Uterus (tissue), 4 donors: ENCODE measurements around the gene MS4A2. TPM values are rescaled to one million over a fixed set of nuclear protein-coding genes. Genes with fewer than 3 reads are reported as not detected.
"Not testable (repeated sequence)": the region's sequence is repeated elsewhere in the genome, so short reads cannot be mapped to it uniquely, and the experiment has no call there.

Experiments used
- DNase-seq, 2 donors: peaks; one replicate each; pipeline ENCODE4 v3.0.0-alpha.2; 2019 to 2020
- H3K27ac ChIP-seq, 2 donors: fragments of 200-600 bp; sonication (generic); 1 replicate in 1 of 2; 2 replicates in 1 of 2; pipeline ENCODE4 v1.5.1; 2016 to 2018
- H3K27me3 ChIP-seq, 2 donors: fragments of 200-600 bp; sonication (generic); one replicate each; pipeline ENCODE4 v1.5.1; 2018 to 2019; ENCODE audit warnings: control low read depth in 1 of 2
- H3K36me3 ChIP-seq, 2 donors: fragments of 200-600 bp; sonication (generic); one replicate each; pipeline ENCODE4 v1.5.1; 2019; ENCODE audit warnings: control low read depth in 1 of 2
- H3K4me1 ChIP-seq, 2 donors: fragments of 200-600 bp; sonication (generic); one replicate each; pipeline ENCODE4 v1.5.1; 2018 to 2019; ENCODE audit warnings: control low read depth in 1 of 2
- H3K4me3 ChIP-seq, 2 donors: fragments of 200-600 bp; sonication (generic); 1 replicate in 1 of 2; 2 replicates in 1 of 2; pipeline ENCODE4 v1.5.1; 2018 to 2019; ENCODE audit warnings: mild to moderate bottlenecking in 1 of 2
- H3K9me3 ChIP-seq, 2 donors: fragments of 200-600 bp; sonication (generic); one replicate each; pipeline ENCODE4 v1.5.1; 2019; ENCODE audit warnings: control low read depth in 1 of 2
- POLR2A ChIP-seq, 2 donors: fragments of 450-650 bp; IDR thresholded peaks; one replicate each; pipeline ENCODE4 v1.6.1; 2016; ENCODE audit warnings: antibody characterized with exemption in 2 of 2, mild to moderate bottlenecking in 1 of 2, moderate library complexity in 1 of 2
- intact Hi-C: fragments of 100-400 bp; cut with DNase I; formaldehyde crosslinking; loops from one replicate; pipeline ENCODE4 v1.15.1; 2023; ENCODE audit warnings: low total_unique reads
- total RNA-seq, 4 donors: library from RNA; depleted of rRNA in 3 of 4; stranded (reverse); fragments of >200 nt in 3 of 4; gene quantifications; one replicate each; pipeline versions ENCODE4 v1.1.0 to v1.2.4, GENCODE V29; 2014 to 2023
- TF ChIP-seq, protein P1 (sequence below), 4 experiments: fragments of 200-600 bp in 2 of 4; fragments of 450-650 bp in 2 of 4; sonication (generic) in 2 of 4; IDR thresholded peaks; one replicate each; pipeline ENCODE4 v1.5.1; 2016 to 2019; ENCODE audit warnings: antibody characterized with exemption in 4 of 4, mild to moderate bottlenecking in 2 of 4, moderate library complexity in 1 of 4
- donor health status: DM: yes; HTN: yes; CAD: no.

MS4A2 gene
- total RNA-seq, 4 donors from 2014 or later, result 0.62 to 3.2 (median 0.88) TPM

DNA sequence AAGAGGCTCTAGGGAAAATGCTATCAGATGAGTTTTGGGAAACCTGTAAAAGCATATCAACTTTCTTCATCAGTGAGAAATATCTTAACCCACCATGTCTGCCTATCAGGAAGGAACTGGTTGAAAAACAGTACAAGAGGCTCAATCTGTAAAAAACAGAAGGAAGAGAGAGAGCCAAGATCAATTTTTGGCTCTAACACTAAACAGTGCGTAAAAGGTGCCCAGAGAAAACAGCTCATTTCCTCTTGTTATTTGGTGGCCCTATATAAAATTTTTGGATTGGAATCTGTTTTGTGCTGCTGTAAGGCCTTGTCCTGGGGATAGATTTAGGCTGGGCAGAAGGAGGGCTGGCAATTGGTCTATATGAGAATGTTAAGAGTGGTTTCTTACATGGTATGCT lies 12.1 kb downstream of the MS4A2 start:
- intact Hi-C loops, result no loop called here
- Histone ChIP-seq H3K27ac (no peak overlapping the region), H3K36me3 (no peaks in the 10 kb centered on the region), H3K9me3 (no peaks in the 10 kb centered on the region), H3K4me3 (no peak overlapping the region), H3K27me3 (no peaks in the 10 kb centered on the region), H3K4me1 (no peaks in the 10 kb centered on the region)
- no peak for DNase-seq
- TF ChIP-seq POLR2A (IDR thresholded peaks at IDR 0.05), result no peak
- TF ChIP-seq, protein P1, sequence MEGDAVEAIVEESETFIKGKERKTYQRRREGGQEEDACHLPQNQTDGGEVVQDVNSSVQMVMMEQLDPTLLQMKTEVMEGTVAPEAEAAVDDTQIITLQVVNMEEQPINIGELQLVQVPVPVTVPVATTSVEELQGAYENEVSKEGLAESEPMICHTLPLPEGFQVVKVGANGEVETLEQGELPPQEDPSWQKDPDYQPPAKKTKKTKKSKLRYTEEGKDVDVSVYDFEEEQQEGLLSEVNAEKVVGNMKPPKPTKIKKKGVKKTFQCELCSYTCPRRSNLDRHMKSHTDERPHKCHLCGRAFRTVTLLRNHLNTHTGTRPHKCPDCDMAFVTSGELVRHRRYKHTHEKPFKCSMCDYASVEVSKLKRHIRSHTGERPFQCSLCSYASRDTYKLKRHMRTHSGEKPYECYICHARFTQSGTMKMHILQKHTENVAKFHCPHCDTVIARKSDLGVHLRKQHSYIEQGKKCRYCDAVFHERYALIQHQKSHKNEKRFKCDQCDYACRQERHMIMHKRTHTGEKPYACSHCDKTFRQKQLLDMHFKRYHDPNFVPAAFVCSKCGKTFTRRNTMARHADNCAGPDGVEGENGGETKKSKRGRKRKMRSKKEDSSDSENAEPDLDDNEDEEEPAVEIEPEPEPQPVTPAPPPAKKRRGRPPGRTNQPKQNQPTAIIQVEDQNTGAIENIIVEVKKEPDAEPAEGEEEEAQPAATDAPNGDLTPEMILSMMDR (IDR thresholded peaks at IDR 0.05), result no peak

DNA sequence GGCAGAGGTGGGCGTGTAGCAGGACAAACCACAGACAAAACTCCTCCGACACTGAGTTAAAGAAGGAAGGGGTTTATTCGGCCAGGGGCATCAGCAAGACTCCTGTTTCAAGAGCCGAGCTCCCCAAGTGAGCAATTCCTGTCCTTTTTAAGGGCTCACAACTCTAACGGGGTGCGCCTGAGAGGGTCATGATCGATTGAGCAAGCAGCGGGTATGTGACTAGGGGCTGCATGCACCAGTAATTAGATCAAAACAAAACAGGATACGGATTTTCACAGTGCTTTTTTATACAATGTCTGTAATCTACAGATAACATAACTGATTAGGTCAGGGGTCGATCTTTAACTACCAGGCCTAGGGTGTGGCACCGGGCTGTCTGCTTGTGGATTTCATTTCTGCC lies 12.9 kb downstream of the MS4A2 start:
- H3K27ac ChIP-seq, DNase-seq, H3K9me3 ChIP-seq, H3K4me1 ChIP-seq, H3K4me3 ChIP-seq, intact Hi-C loops, H3K27me3 ChIP-seq, H3K36me3 ChIP-seq: not testable (repeated sequence)

DNA sequence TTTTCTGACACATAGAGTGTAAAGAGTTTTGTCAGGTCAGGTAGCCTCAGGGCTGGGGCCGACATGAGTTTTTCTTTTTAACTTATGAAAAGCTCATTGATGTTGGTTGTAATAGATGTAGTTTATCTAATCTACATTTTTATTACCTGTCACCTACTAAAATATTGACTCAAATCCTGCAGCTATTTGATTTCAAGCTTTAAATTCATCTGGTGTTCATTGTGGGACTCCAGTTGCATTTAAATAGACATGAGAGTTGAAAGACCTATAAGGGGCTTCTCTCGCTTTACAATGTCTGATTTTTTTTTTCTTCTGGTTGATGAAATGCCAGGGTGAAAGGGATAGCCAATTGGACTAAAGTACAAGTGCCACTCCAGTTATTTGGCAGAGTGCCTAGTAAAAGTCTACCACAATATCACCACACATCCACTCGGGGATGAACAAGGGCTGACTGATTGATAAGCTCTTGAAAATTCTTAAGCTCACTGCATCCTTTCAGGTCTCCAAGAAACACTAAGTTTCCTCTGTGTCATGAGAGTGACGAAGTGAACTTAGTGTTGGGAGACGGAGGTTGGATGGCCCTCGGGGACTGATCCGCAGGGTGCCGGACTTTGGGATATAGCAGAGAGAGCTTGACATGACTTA lies 16.1 kb downstream of the MS4A2 start:
- H3K27me3 ChIP-seq, result not testable (repeated sequence)

DNA sequence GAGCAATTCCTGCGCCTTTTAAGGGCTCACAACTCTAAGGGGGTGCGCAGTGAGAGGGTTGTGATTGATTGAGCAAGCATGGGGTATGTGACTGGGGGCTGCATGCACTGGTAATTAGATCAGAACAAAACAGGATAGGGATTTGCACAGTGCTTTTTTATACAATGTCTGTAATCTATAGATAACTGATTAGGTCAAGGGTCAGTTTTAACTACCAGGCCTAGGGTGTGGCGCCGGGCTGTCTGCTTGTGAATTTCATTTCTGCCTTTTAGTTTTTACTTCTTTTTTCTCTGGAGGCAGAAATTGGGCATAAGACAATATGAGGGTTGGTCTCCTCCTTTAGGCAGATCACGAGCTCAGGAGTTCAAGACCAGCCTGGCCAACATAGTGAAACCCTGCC lies 20.2 kb downstream of the MS4A2 start:
- H3K36me3 ChIP-seq, DNase-seq, H3K27me3 ChIP-seq, H3K27ac ChIP-seq, H3K9me3 ChIP-seq, H3K4me1 ChIP-seq, intact Hi-C loops, H3K4me3 ChIP-seq: not testable (repeated sequence)

More for the DNA sequence above, 16.1 kb downstream of the MS4A2 start:
- H3K4me3 ChIP-seq, H3K4me1 ChIP-seq, intact Hi-C loops, H3K27ac ChIP-seq, H3K36me3 ChIP-seq, DNase-seq, H3K9me3 ChIP-seq: not testable (repeated sequence)

DNA sequence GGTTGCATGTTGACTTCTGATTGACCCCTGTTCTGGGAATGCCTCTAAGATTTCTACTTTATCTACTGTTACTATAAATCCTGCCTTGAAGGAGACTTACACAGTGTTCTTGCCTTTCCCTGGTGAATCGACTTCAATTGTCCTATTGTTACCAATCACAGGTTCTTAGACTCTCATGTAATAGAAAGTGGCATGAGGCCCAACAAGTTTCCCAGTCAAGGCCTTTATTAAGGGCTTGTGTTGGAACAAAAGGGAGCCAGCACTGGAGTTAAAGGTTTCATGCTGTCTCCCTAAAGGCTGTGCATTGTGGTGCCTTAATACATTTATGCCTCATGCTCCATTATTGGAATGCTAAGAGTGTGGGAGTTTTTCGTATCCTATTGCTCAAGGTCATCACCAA lies 23.3 kb downstream of the MS4A2 start:
- Histone ChIP-seq H3K9me3 (no peaks in the 10 kb centered on the region), H3K27ac (no peak overlapping the region), H3K4me3 (no peak overlapping the region), H3K27me3 (no peaks in the 10 kb centered on the region), H3K4me1 (no peaks in the 10 kb centered on the region), H3K36me3 (no peaks in the 10 kb centered on the region)
- DNase-seq, result no peak
- intact Hi-C loops, result no loop called here
- no peak for TF ChIP-seq POLR2A (IDR thresholded peaks at IDR 0.05)
- TF ChIP-seq, protein P1 (IDR thresholded peaks at IDR 0.05), result no peak

DNA sequence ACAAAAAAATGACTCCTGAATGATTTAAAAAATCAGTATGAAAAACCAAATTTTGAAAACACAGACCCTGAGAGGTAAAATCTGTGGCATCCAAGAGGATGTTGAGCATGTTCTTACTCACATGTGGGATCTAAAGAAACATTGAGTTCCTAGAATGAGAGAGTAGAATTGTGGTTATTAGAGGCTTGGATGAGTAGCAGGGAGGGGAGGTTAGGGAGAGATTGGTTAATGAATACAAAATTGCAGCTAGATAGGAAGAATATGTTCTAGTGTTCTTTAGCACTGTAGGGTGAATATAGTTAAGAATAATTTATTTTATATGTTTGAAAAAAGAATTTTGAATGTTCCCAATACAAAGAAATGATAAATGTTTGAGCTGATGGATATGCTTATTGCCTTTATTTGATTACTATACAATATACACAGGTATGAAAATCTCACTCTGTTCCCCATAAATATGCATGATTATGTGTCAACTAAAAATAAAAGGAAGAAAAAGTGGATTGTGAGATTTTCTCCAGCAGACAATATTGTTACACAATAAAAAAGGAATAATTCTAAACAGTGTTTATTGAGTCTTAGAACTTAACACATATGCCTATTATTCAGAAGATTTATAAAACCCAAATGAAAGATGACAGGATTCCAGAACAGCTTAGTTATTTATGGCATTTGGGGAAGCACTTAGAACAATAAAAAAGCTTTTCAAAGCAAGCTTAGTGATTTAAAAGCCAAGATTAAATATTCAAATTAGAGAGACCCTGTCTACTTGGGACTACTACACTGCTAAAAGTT lies 28.7 kb downstream of the MS4A2 start:
- intact Hi-C loops, result no loop called here
- H3K9me3 ChIP-seq, result no peaks in the 10 kb centered on the region
- no peak overlapping the region for H3K27ac ChIP-seq
- H3K4me3 ChIP-seq, result no peak overlapping the region
- no peaks in the 10 kb centered on the region for H3K27me3 ChIP-seq
- H3K36me3 ChIP-seq, result no peaks in the 10 kb centered on the region
- no peak for DNase-seq
- no peaks in the 10 kb centered on the region for H3K4me1 ChIP-seq
- no peak for TF ChIP-seq POLR2A (IDR thresholded peaks at IDR 0.05)
- TF ChIP-seq, protein P1 (IDR thresholded peaks at IDR 0.05), result no peak
